GM18526 (cell line): ENCODE data around the gene MRGPRF.

Experiments used
- POLR2A ChIP-seq: IDR thresholded peaks from 3 replicates; pipeline ENCODE4 v1.6.1; 2011; ENCODE audit not compliant: insufficient read length; ENCODE audit errors: extremely low read depth

MRGPRF gene

DNA sequence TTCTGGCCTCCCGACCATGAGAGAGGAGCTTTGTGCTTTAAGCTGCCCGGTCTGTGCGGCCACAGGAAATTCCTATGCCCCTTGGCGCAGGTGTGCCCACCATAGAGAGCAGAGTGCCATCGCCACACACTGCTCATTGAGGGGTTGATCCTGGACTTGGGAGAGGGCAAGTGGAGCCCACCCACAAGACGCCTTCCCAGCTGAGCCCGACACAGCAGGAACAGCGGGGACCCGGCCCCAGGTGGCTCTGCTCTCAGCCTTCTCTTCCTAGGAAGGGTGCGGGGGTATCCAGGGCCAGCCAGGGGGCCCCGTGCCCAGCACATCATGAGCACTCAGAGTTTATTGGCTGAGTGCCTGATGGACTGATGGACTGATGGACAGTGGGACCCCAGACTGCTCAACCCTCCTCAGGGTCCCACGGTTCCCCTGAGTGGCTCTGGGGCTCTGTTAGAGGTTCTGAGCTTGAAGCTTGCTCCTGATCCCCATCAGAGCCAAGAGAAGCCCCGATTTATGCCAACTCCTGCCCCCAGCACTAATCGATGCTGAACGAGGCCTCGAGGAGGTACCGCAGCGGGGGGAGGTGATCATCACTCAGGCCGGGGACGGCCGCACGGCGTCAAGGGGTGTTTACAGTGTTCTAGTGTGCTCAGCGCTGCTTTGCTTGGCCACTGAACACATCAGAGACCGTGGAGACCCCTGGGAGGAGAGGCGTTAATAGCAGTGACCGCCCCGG lies 18.7 kb downstream of the MRGPRF start:
- no peak for TF ChIP-seq POLR2A

- TF ChIP-seq POLR2A: no peak
Observed at GRCh38 chr11:68993546-68993945, 19.5 kb downstream of the MRGPRF start.

- TF ChIP-seq POLR2A: no peak
Observed at GRCh38 chr11:68992743-68993255, 20.2 kb downstream of the MRGPRF start.

DNA sequence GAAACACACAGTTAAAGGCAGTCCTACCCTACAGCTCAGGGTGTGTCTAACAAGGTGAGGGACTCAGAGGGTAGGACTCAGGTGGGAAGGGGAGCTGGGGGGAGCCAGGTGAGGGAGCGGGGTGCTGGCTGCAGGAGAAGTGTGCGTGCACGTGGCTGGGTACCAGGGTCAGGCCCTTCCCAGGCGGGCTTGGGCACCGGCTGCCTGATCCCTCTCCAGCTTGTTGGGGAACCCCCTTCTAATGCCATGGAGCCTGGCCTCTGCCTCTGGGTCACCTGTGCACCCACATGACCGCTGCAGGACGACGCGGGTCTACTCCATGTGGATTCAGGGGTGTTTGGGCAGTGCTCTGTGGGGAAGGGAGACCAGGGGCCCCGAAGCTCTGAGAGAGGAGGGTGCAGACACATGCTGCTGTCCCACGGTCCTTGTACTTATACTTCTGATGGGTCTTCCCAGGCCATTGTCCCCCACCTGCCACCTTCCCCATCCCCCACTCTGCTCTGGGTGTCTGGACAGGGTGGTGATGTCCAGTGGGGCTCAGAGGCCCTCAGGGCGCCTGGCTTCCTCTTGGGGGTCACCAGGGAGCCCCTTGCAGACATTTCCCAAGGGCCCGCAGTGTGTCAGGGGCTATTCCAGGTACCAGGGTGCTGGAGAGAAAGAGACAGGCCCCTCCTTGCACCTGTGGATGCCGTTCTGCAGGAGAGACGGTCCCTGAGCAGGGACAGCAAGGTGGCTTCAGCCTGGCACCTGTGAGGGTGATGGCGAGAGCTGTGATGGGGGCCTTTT lies 21.9 kb downstream of the MRGPRF start:
- no peak for TF ChIP-seq POLR2A

DNA sequence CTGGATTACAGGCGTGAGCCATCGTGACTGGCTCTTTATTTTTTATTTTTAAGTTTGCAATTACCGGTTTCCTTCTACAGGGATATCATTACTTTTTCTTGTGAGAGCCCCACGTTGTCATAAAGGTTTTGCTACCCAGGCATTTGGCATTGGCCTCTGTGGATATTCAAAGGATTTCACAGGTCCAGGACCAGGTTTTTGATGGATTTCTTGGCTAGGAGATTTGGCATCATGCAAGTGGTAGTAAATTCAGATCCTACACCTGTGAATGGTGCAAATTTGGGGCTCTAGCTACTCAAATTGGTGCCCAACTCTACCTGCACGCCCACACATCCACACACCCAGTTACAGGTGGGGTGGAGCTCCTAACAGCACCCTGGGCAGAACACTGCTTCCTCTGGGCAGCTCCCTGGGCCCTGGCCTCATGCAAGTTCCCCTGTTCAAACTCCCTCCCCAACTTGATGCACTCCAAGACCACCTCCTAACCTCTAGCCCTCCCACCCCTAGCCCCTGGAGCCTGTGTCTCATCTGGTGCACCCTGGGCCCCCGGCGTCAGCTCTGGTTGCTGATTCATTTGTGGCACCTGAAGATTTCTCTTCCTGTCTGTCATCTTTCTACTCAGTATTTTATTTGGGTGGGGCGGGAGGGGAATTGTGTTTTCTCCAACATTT lies 23.0 kb downstream of the MRGPRF start:
- no peak for TF ChIP-seq POLR2A

GRCh38 chr11:68988491-68988890 lies 24.6 kb downstream of the MRGPRF start:
- TF ChIP-seq POLR2A: no peak

DNA sequence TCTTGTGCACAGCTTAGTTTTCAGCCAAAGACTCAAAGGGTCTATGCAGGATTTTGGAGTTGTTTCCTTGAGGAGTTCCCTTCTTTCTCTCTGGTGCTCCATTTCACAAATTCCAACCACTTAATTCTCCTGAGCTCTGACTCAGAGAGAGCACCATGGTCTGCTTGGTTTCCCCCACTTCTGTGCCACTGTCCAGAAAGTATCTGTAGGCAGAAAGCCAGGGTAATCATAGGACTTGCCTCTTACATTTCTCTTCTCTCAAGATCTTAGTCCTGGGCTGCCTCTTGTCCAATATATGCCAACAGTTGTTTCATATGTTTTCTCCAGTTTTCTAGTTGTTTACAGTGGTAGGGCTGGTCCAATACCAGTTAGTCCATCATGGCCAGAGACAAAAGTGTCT lies 25.8 kb downstream of the MRGPRF start:
- no peak for TF ChIP-seq POLR2A

DNA sequence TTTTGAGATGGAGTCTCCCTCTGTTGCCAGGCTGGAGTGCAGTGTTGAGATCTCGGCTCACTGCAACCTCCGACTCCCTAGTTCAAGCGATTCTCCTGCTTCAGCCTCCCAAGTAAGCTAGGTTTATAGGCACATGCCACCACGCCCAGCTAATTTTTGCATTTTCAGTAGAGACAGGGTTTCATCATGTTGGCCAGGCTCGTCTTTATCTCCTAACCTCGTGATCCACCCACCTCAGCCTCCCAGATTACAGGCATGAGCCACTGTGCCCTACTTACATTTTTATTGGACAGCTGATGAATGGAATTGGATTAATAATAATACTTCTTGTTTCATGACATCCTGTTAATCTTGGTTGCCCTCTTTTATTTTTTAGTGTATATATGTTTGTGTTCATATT lies 29.2 kb downstream of the MRGPRF start:
- TF ChIP-seq POLR2A: no peak

DNA sequence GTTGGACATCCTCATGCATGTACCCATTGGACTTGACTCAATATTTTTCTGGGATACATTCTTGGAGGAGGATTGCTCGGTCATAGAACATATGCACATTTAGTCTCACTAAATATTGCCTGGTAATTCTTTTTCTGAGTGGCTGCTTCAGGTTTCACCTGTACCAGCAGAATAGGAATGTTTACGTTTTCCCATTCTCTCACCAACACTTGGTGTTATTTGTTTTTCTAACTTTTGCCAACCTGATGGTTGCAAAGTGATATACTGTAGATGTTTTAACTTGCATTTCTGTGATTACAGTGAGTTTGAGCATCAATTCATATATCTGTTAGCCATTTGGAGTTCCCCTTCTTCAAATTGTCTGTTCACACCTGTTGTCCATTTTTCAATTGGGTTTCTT lies 30.9 kb downstream of the MRGPRF start:
- no peak for TF ChIP-seq POLR2A

DNA sequence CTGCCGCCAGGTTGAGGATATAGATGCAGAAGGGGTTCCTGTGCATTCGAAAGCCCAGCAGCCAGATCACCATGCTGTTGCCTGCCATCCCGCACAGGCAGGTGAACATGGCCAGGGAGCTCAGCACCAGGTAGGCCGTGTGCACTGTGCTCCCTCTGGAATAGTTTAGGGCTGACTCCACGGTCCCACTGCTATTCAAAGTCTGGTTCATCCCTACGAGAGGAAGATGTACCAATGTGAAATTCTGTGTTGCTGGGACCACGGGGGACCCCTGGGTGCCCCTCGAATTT lies 32.3 kb downstream of the MRGPRF start, which contains the start of gene MRGPRD:
Gene MRGPRD (minus strand): TSS at position 211 of the 290 bp plus-strand sequence. CDS start 0 bp downstream, at position 211.
- no peak for TF ChIP-seq POLR2A

GRCh38 chr11:68979931-68980775 lies 32.9 kb downstream of the MRGPRF start:
- no peak for TF ChIP-seq POLR2A

DNA sequence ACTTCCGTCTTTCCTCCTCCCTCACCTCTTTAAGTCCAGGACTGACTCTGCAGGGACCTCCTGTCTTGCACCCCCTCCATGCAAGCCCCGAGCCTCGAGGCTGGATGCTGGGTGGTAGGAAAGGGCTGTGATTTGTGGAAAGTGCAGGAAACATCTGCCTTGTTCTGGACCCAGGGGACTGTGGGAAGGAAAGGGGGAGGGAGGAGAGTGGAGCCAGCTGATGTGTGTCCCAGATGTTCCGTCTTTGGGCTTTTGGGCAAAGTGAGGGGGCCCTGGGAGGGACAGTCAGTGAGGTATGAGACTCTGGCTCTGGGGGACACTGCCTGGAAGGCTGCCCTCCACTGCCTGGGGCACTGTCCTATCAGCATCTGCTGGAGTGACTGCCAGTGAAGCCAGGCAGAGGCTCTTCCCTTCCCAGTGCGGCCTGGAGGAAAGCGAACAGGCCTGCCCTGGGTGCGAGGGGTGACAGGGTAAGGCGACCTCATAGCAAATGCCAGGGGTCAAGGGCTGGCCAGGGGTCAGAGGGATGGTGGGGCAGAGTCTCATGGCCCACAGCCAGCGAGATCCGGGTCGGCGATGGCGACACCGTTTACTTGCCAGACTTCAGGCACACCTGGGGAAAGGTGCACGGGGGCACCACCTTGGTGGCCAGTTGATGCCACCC lies 34.0 kb downstream of the MRGPRF start:
- no peak for TF ChIP-seq POLR2A

DNA sequence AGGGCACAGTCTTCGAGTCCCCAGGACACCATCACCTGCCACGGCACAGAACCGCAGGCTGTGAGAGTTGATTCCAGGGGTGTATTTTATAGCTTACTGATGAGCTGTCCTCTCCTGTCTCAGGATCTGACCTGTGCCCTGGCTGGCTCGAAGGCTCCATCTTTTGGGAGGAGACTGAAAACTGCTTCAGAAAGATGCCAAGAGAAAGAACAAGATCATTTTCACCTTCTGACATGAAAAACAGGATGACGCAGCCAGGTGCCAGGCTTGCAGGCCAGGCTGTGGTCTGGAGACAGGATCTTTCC lies 34.5 kb downstream of the MRGPRF start:
- no peak for TF ChIP-seq POLR2A

GRCh38 chr11:68977781-68978625 lies 35.0 kb downstream of the MRGPRF start:
- TF ChIP-seq POLR2A: no peak

DNA sequence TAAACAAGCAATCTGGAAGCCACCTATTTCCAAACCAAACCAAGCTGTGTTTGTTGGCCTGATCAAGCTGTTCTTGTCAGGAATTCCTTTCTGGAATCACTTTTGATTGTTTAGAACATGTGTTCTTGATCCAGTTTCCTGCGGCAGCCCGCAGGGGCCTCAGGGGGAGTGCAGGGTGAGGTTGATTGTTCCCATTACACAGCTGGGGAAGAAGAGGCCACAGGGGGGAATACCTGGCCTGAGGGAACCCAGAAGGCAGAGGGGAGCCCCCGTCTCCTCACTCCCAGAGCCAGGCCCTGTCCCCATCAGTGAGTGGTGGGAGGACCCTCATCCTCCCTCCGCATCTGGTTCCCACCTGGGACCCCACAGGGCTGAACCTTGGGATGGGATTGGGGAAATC lies 36.5 kb downstream of the MRGPRF start:
- TF ChIP-seq POLR2A: no peak
